Endothelial cell of umbilical vein (primary cell): ENCODE data around the gene MTCL1. TPM values are rescaled to one million over a fixed set of nuclear protein-coding genes. Genes with fewer than 3 reads are reported as not detected.

Experiments used
- BruUV-seq: library from RNA; stranded (reverse); fragments of 400-500 nt; replicated peaks from 2 replicates; lab custom pipeline; 2021; lab: Mats Ljungman, UMichigan
- CTCF ChIA-PET: fragments of 300-600, 350-600 bp; sonication (Branson Sonifier 250); formaldehyde crosslinking; loops from one replicate; lab custom pipeline; 2021; ENCODE audit warnings: antibody characterized with exemption, inconsistent platforms; lab: Charles Lee
- POLR2A ChIA-PET: fragments of 300-600, 350-600 bp; sonication (Branson Sonifier 250); formaldehyde crosslinking; loops from one replicate; lab custom pipeline; 2021; ENCODE audit warnings: antibody characterized with exemption, inconsistent platforms; lab: Charles Lee
- DNase-seq: peaks from one replicate; pipeline ENCODE4 v3.0.0-alpha.2; 2011; ENCODE audit warnings: low read depth, low spot score
- FAIRE-seq: peaks from 2 replicates; lab custom pipeline; 2011; peaks lifted over from hg19 to GRCh38; lab: Jason Lieb, UNC
- H2AFZ ChIP-seq: 2 replicates; pipeline ENCODE4 v1.6.0; 2012; ENCODE audit warnings: low read depth, low read length, control low read depth, inconsistent platforms
- H3K27ac ChIP-seq: 2 replicates; pipeline ENCODE4 v1.5.1; 2011; ENCODE audit warnings: low read depth, mild to moderate bottlenecking, control low read depth, low read length, moderate library complexity; ENCODE audit not compliant: insufficient read depth
- H3K27me3 ChIP-seq, 2 experiments: 2 replicates each; pipeline versions ENCODE4 v1.6.0 to v1.6.1; 2011; ENCODE audit warnings: low read length in 2 of 2, mixed read lengths in 1 of 2; ENCODE audit not compliant: control insufficient read depth in 2 of 2, insufficient read depth in 2 of 2
- H3K36me3 ChIP-seq, 2 experiments: 2 replicates in 1 of 2; 3 replicates in 1 of 2; pipeline ENCODE4 v1.5.1; 2011; ENCODE audit warnings: low read length in 2 of 2, mild to moderate bottlenecking in 1 of 2, moderate library complexity in 1 of 2; ENCODE audit not compliant: control insufficient read depth in 2 of 2, insufficient read depth in 2 of 2; ENCODE audit errors: extremely low read depth in 1 of 2
- H3K4me1 ChIP-seq: 3 replicates; pipeline ENCODE4 v1.5.1; 2011; ENCODE audit warnings: mild to moderate bottlenecking, low read length; ENCODE audit not compliant: control insufficient read depth, insufficient read depth; ENCODE audit errors: extremely low read depth
- H3K4me2 ChIP-seq: 2 replicates; pipeline ENCODE4 v1.6.1; 2011; ENCODE audit warnings: low read length, control low read depth, mixed read lengths; ENCODE audit not compliant: insufficient read depth
- H3K4me3 ChIP-seq, 3 experiments: fragments of 200-600 bp in 1 of 3; sonication (generic), shearing (Covaris generic) in 1 of 3; replicated peaks in 1 of 3; 2 replicates each; pipeline ENCODE4 v1.5.1; 2011 to 2016; ENCODE audit warnings: control low read depth in 3 of 3, low read length in 3 of 3, mild to moderate bottlenecking in 2 of 3, inconsistent platforms in 1 of 3, low read depth in 1 of 3, moderate library complexity in 1 of 3; ENCODE audit not compliant: insufficient read depth in 1 of 3
- H3K79me2 ChIP-seq: 2 replicates; pipeline ENCODE4 v1.6.0; 2012; ENCODE audit warnings: low read length, inconsistent platforms; ENCODE audit not compliant: control insufficient read depth, insufficient read depth
- H3K9ac ChIP-seq: replicated peaks from 2 replicates; pipeline ENCODE3; 2011; ENCODE audit warnings: low read length, control low read depth; ENCODE audit not compliant: insufficient read depth; ENCODE audit errors: extremely low read depth
- H3K9me1 ChIP-seq: replicated peaks from 3 replicates; pipeline ENCODE4 v1.6.0; 2011; ENCODE audit warnings: mild to moderate bottlenecking, low read length; ENCODE audit not compliant: control insufficient read depth, insufficient read depth; ENCODE audit errors: extremely low read depth
- H3K9me3 ChIP-seq: replicated peaks from 2 replicates; pipeline ENCODE4 v1.5.1; 2012; ENCODE audit warnings: low read length, inconsistent platforms; ENCODE audit not compliant: control insufficient read depth, insufficient read depth
- H4K20me1 ChIP-seq: replicated peaks from 2 replicates; pipeline ENCODE3; 2011; ENCODE audit warnings: mild to moderate bottlenecking, low read length; ENCODE audit not compliant: control insufficient read depth, insufficient read depth; ENCODE audit errors: extremely low read depth
- CTCF ChIP-seq, 2 donors: IDR thresholded peaks; 1 replicate in 1 of 2; 2 replicates in 1 of 2; pipeline ENCODE4 v1.5.1; 2011; ENCODE audit warnings: low read length in 2 of 2, mild to moderate bottlenecking in 2 of 2, moderate library complexity in 2 of 2, control low read depth in 1 of 2, inconsistent platforms in 1 of 2, low read depth in 1 of 2; ENCODE audit not compliant: insufficient read depth in 1 of 2; ENCODE audit errors: extremely low read depth in 1 of 2
- FOS ChIP-seq: IDR thresholded peaks from 2 replicates; pipeline ENCODE4 v1.6.1; 2011; ENCODE audit warnings: mild to moderate bottlenecking, low read length, moderate library complexity, borderline replicate concordance; ENCODE audit not compliant: insufficient read depth
- GATA2 ChIP-seq: IDR thresholded peaks from 2 replicates; pipeline ENCODE4 v1.7.0; 2011; ENCODE audit warnings: low read depth, mild to moderate bottlenecking, moderate library complexity, mixed read lengths, low read length; ENCODE audit not compliant: insufficient read length, insufficient read depth
- JUN ChIP-seq: IDR thresholded peaks from 2 replicates; pipeline ENCODE4 v1.6.1; 2011; ENCODE audit warnings: borderline replicate concordance, low read depth; ENCODE audit not compliant: insufficient read length, insufficient read depth
- MAX ChIP-seq: IDR thresholded peaks from 2 replicates; pipeline ENCODE4 v1.6.1; 2011; ENCODE audit not compliant: insufficient read depth, insufficient read length
- POLR2A ChIP-seq: IDR thresholded peaks from 2 replicates; pipeline ENCODE4 v1.6.1; 2012; ENCODE audit warnings: low read depth, mild to moderate bottlenecking, control low read depth, low read length
- POLR2AphosphoS5 ChIP-seq: IDR thresholded peaks from 2 replicates; pipeline ENCODE4 v1.6.1; 2012; ENCODE audit warnings: low read depth, mild to moderate bottlenecking, control low read depth, low read length, moderate library complexity; ENCODE audit not compliant: insufficient read depth
- dilution Hi-C: fragments of 300-500 bp; cut with MboI; formaldehyde crosslinking; loops from one replicate; pipeline ENCODE4 v1.15.0; 2019; ENCODE audit warnings: low sequenced_read_pairs; ENCODE audit not compliant: extremely low pct_ligation_motif_present
- intact Hi-C: fragments of 100-400 bp; cut with micrococcal nuclease; formaldehyde crosslinking; loops from one replicate; pipeline ENCODE4 v1.10.0; 2022
- polyA plus RNA-seq, 4 experiments: library from polyadenylated mRNA; depleted of rRNA in 3 of 4; stranded (reverse) in 3 of 4; unstranded in 1 of 4; fragments of >200 nt; gene quantifications; 2 replicates each; pipeline versions ENCODE4 v1.2.1 to v1.2.3, GENCODE V29; 2011 to 2012; ENCODE audit warnings: missing spikeins in 1 of 4
- total RNA-seq: library from RNA; stranded (reverse); gene quantifications from 2 replicates; pipeline ENCODE4 v1.2.3, GENCODE V29; 2021

Gene MTCL1
- total and polyA plus RNA-seq, 2 donors (not counting 3 experiments of a cell fraction or from before 2014, with no cell fraction given), result 11.9 to 75.7 TPM

DNA sequence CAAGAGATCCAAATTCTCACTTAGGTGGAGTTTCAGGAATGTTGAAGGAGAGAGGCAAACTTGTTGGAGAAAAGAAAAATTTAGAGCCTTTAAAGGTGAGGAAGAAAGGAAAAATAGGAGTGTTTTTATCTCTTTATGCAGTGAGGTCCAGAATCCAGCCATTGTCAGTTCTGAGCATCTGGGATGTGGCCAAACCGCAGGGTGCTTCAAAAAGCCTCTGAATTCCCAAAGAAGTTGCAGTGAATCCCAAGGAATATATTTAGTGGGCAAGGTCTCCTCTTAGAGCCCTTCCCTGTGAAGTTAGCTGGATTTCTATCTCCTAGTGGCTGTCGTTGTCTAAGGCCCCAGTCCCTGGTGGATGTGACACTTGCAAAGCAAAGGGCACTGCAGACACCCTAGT is 51.2 kb downstream of the MTCL1 start:
- Histone ChIP-seq H3K9me1 (no peaks in the 10 kb centered on the region), H3K79me2 (peaks cover 48% of the 10 kb centered on the region), H3K36me3 (peaks cover 2 to 3% of the 10 kb centered on the region in 2 experiments), H3K9me3 (no peaks in the 10 kb centered on the region), H2AFZ (no peak overlapping the region), H3K4me1 (peaks cover 4% of the 10 kb centered on the region), H3K27ac (no peak overlapping the region), H3K4me3 (no peak overlapping the region), H3K9ac (no peak overlapping the region), H4K20me1 (no peaks in the 10 kb centered on the region), H3K4me2 (no peak overlapping the region), H3K27me3 (no peaks in the 10 kb centered on the region)
- FAIRE-seq (no peak), DNase-seq (no peak)
- no peak for TF ChIP-seq GATA2
- TF ChIP-seq MAX, result no peak
- TF ChIP-seq POLR2AphosphoS5, result no peak
- no peak for TF ChIP-seq JUN
- TF ChIP-seq CTCF (IDR thresholded peaks at IDR 0.05; ENCODE audit: extremely low read depth in 1 of 2, insufficient read depth in 1 of 2, low read depth in 1 of 2, low read length in 2 of 2), result no peak
- no peak for TF ChIP-seq FOS
- no peak for TF ChIP-seq POLR2A
- ChIA-PET POLR2A (no interaction called here), CTCF (no interaction called here)
- dilution Hi-C loops, result no loop called here
- BruUV-seq, result no TSS peak
- intact Hi-C loops, result no loop called here
